Stomach (tissue), 9 donors: ENCODE data around the gene CTAGE9. TPM values are rescaled to one million over a fixed set of nuclear protein-coding genes. Genes with fewer than 3 reads are reported as not detected.
"Not testable (repeated sequence)": the region's sequence is repeated elsewhere in the genome, so short reads cannot be mapped to it uniquely, and the experiment has no call there.

Source experiments
- DNase-seq, 2 donors: peaks; one replicate each; pipeline versions ENCODE4 v3.0.0 to v3.0.0-alpha.2; 2013 to 2019
- H3K27ac ChIP-seq, 5 donors: fragments of 200-600 bp in 4 of 5; sonication (generic) in 4 of 5; one replicate each; pipeline ENCODE4 v1.5.1; 2013 to 2019; ENCODE audit warnings: mild to moderate bottlenecking in 1 of 5, moderate library complexity in 1 of 5
- H3K27me3 ChIP-seq, 3 donors: fragments of 200-600 bp; sonication (generic); one replicate each; pipeline ENCODE4 v1.5.1; 2017 to 2019; ENCODE audit warnings: mixed run types in 1 of 3
- H3K36me3 ChIP-seq, 4 donors: fragments of 200-600 bp; sonication (generic); 1 replicate in 3 of 4; 2 replicates in 1 of 4; pipeline ENCODE4 v1.5.1; 2016 to 2019
- H3K4me1 ChIP-seq, 4 donors: fragments of 200-600 bp; sonication (generic); one replicate each; pipeline ENCODE4 v1.5.1; 2016 to 2019
- H3K4me3 ChIP-seq, 4 donors: fragments of 200-600 bp; sonication (generic) in 3 of 4; one replicate each; pipeline ENCODE4 v1.5.1; 2016 to 2019; ENCODE audit warnings: mild to moderate bottlenecking in 1 of 4
- H3K9me3 ChIP-seq, 4 donors: fragments of 200-600 bp; sonication (generic); one replicate each; pipeline ENCODE4 v1.5.1; 2016 to 2019
- CTCF ChIP-seq, 7 experiments: fragments of 450-650 bp in 4 of 7; fragments of 200-600 bp in 3 of 7; sonication (generic) in 3 of 7; IDR thresholded peaks; one replicate each; pipeline ENCODE4 v1.5.1; 2016 to 2019; ENCODE audit warnings: antibody characterized with exemption in 7 of 7, control low read depth in 2 of 7, mild to moderate bottlenecking in 1 of 7
- EP300 ChIP-seq: sonication (generic); formaldehyde crosslinking; IDR thresholded peaks from one replicate; pipeline ENCODE4 v1.6.1; 2017; ENCODE audit warnings: antibody characterized with exemption
- POLR2A ChIP-seq, 4 donors: fragments of 450-650 bp; IDR thresholded peaks; one replicate each; pipeline ENCODE4 v1.6.1; 2016; ENCODE audit warnings: antibody characterized with exemption in 4 of 4, control low read depth in 2 of 4, mild to moderate bottlenecking in 1 of 4, moderate library complexity in 1 of 4
- POLR2AphosphoS5 ChIP-seq, 3 donors: sonication (generic); formaldehyde crosslinking; IDR thresholded peaks; one replicate each; pipeline ENCODE4 v1.6.1; 2016; ENCODE audit warnings: antibody characterized with exemption in 3 of 3
- WGBS, 5 donors: extraction: QIAGEN DNeasy Blood & Tissue Kit in 3 of 5; methylation state at CpG; one replicate each; pipeline versions ENCODE4 v1.1.5 to v1.1.7; 2013 to 2018; 5-methylcytosine and 5-hydroxymethylcytosine counted together
- intact Hi-C: fragments of 100-400 bp; cut with DNase I; formaldehyde crosslinking; loops from one replicate; pipeline ENCODE4 v1.15.1; 2023; ENCODE audit warnings: low total_unique reads
- polyA plus RNA-seq, 3 donors: library from polyadenylated mRNA; stranded (reverse); fragments of 200-250 nt; gene quantifications; one replicate each; pipeline ENCODE4 v1.2.3, GENCODE V29; 2013
- total RNA-seq, 5 donors: library from RNA; depleted of rRNA; stranded (reverse); fragments of >200 nt; gene quantifications; one replicate each; pipeline versions ENCODE4 v1.1.0 to v1.2.3, GENCODE V29; 2014 to 2016
- donor health status: healthy with polysubstance abuse.
- donor health status: Bipolar disorder and iron deficiency.
- donor health status: healthy.

CTAGE9 gene
- total and polyA plus RNA-seq, 8 donors = 6.2 TPM; not detected in 7

GRCh38 chr6:131721161-131721560 lies 10.3 kb upstream of the CTAGE9 start:
- no peak for TF ChIP-seq EP300
- TF ChIP-seq CTCF (IDR thresholded peaks at IDR 0.05) = no peak
- TF ChIP-seq POLR2AphosphoS5 (IDR thresholded peaks at IDR 0.05) = no peak
- TF ChIP-seq POLR2A (IDR thresholded peaks at IDR 0.05) = no peak
- Histone ChIP-seq H3K9me3 (no peaks in the 10 kb centered on the region), H3K4me3 (no peak overlapping the region), H3K4me1 (peaks cover 0 to 7% (median 2%) of the 10 kb centered on the region in 4 donors), H3K27ac (no peak overlapping the region), H3K27me3 (no peaks in the 10 kb centered on the region), H3K36me3 (peaks cover 0 to 3% (median 0%) of the 10 kb centered on the region in 4 donors)
- intact Hi-C loops = no loop called here
- WGBS, 5 donors = 66 to 76% (median 69%) methylated on average over 2 of the region's 2 CpGs
- no peak for DNase-seq

- 52 to 66% (median 55%) methylated on average over 3 of the region's 3 CpGs for WGBS, 5 donors
- H3K4me1 ChIP-seq = peaks cover 0 to 7% (median 2%) of the 10 kb centered on the region in 4 donors
- no peak for TF ChIP-seq POLR2AphosphoS5 (IDR thresholded peaks at IDR 0.05)
- H3K27me3 ChIP-seq = no peaks in the 10 kb centered on the region
- peak in 1 of 2 donors; percentile 40 for DNase-seq
- H3K4me3 ChIP-seq = no peak overlapping the region
- no peaks in the 10 kb centered on the region for H3K9me3 ChIP-seq
- intact Hi-C loops = no loop called here
- H3K36me3 ChIP-seq = no peaks in the 10 kb centered on the region
- no peak overlapping the region for H3K27ac ChIP-seq
These were observed 7.2 kb upstream of the CTAGE9 start for GRCh38 chr6:131717836-131718542.

- intact Hi-C loops, H3K4me1 ChIP-seq, H3K36me3 ChIP-seq, H3K27ac ChIP-seq, H3K9me3 ChIP-seq, H3K4me3 ChIP-seq, DNase-seq, H3K27me3 ChIP-seq: not testable (repeated sequence)
- WGBS, 5 donors = 83 to 100% (median 93%) methylated on average over 1 to 6 of the region's 6 CpGs
These were observed 4.8 kb upstream of the CTAGE9 start for GRCh38 chr6:131715567-131715966.

GRCh38 chr6:131703905-131704304 lies 6.9 kb downstream of the CTAGE9 start:
- H3K36me3 ChIP-seq, DNase-seq, H3K4me1 ChIP-seq, H3K27ac ChIP-seq, H3K9me3 ChIP-seq, H3K27me3 ChIP-seq, H3K4me3 ChIP-seq, intact Hi-C loops: not testable (repeated sequence)
- WGBS, 5 donors = no CpG with 5 or more reads among the region's 2 CpGs

GRCh38 chr6:131700851-131701250 lies 10.0 kb downstream of the CTAGE9 start:
- WGBS, 5 donors = no CpG with 5 or more reads among the region's 14 CpGs
- intact Hi-C loops, H3K9me3 ChIP-seq: not testable (repeated sequence)

GRCh38 chr6:131696956-131697355 lies 13.9 kb downstream of the CTAGE9 start:
- no peak for TF ChIP-seq POLR2AphosphoS5 (IDR thresholded peaks at IDR 0.05)
- no peak for TF ChIP-seq EP300
- TF ChIP-seq CTCF (IDR thresholded peaks at IDR 0.05) = no peak
- Histone ChIP-seq H3K27me3 (no peaks in the 10 kb centered on the region), H3K27ac (no peak overlapping the region), H3K4me3 (no peak overlapping the region), H3K4me1 (no peaks in the 10 kb centered on the region), H3K9me3 (no peaks in the 10 kb centered on the region), H3K36me3 (no peaks in the 10 kb centered on the region)
- DNase-seq = no peak
- WGBS, 5 donors = 92 to 97% (median 94%) methylated on average over 7 of the region's 7 CpGs
- intact Hi-C loops = loop anchor here (5.0 kb wide), 1 partner anchor 210 kb away; no protein-coding TSS in a partner anchor

More at GRCh38 chr6:131700851-131701250, 10.0 kb downstream of the CTAGE9 start:
- H3K36me3 ChIP-seq, H3K27ac ChIP-seq, H3K27me3 ChIP-seq, H3K4me1 ChIP-seq, DNase-seq, H3K4me3 ChIP-seq: not testable (repeated sequence)
